RWPE1 (cell line): ENCODE results near the gene SLC5A1.

Experiments
- CTCF ChIA-PET: fragments of 350-600 bp; sonication (Branson Sonifier 250); formaldehyde crosslinking; extraction: SDS; loops from one replicate; lab custom pipeline; 2021; lab: Yijun Ruan, JAX
- POLR2A ChIA-PET: fragments of 400-600 bp; formaldehyde crosslinking; extraction: SDS; loops from one replicate; lab custom pipeline; 2020; ENCODE audit warnings: antibody characterized with exemption; ENCODE audit not compliant: low non-redundant PET; lab: Yijun Ruan, JAX
- DNase-seq: peaks from one replicate; pipeline ENCODE4 v3.0.0; 2012; ENCODE audit warnings: low spot score
- H3K27ac ChIP-seq: fragments of 450-650 bp; 2 replicates; pipeline ENCODE4 v1.5.1; 2017
- CTCF ChIP-seq: fragments of 450-650 bp; conservative IDR thresholded peaks from 2 replicates; pipeline ENCODE4 v1.5.1; 2017; ENCODE audit warnings: low read depth, mild to moderate bottlenecking

SLC5A1 gene

GRCh38 chr22:32013200-32013599 is 29.9 kb upstream of the SLC5A1 start:
- no peak overlapping the region for H3K27ac ChIP-seq
- ChIA-PET CTCF (no interaction called here), POLR2A (no interaction called here)
- no peak for TF ChIP-seq CTCF
- DNase-seq: no peak

GRCh38 chr22:32016081-32016480 is 27.0 kb upstream of the SLC5A1 start:
- no peak for DNase-seq
- H3K27ac ChIP-seq: no peak overlapping the region
- ChIA-PET POLR2A (no interaction called here), CTCF (no interaction called here)
- TF ChIP-seq CTCF: no peak

DNA sequence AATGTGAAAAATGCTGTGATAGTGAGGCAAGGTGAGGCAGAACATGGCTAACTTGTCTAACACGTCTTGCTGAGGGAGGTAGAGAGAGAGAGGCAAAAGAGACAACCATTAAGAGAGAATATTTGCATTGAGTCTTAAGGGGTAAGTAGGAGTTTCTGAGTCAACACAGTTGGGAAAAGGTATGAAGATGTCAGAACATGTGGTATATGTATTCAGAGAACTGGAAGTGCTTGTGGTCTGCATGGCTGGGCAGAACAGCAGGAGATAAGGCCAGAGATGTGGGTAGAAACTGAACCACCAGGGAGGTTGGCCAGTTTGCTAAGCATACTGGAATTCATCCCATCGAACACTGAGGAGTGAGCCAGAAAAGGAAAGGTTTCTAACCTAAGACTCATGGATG is 25.0 kb upstream of the SLC5A1 start:
- DNase-seq: no peak
- H3K27ac ChIP-seq: no peak overlapping the region
- ChIA-PET CTCF (no interaction called here), POLR2A (no interaction called here)
- no peak for TF ChIP-seq CTCF

DNA sequence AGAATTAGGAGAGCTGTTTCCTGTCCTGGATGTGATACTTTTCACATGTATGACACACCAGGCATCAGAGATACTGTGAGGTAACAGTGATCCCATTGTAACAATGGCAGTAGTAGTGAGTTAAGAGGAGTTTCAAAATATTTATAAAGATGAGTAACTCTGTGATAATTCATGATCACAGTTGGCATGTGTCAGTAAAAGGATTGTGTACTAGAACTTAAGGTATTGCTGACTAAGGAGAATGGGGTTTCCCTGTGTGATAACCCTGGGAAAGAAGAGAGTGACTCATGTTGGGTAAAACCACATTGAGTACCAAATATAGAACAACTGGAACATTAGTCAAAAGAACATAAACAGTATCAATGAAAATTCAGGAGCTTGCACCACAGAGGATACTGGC is 22.9 kb upstream of the SLC5A1 start:
- DNase-seq: peak; percentile 79
- POLR2A ChIA-PET: no interaction called here
- no peak overlapping the region for H3K27ac ChIP-seq
- CTCF ChIA-PET: interaction anchor here (0.5 kb wide), 1 partner anchor 350 kb away, joined by 3 read pairs; no protein-coding TSS in a partner anchor
- no peak for TF ChIP-seq CTCF

- CTCF ChIA-PET: no interaction called here
- no peak for TF ChIP-seq CTCF
- H3K27ac ChIP-seq: no peak overlapping the region
- POLR2A ChIA-PET: no interaction called here
- DNase-seq: no peak
These were observed 21.3 kb upstream of the SLC5A1 start for GRCh38 chr22:32021716-32022115.

DNA sequence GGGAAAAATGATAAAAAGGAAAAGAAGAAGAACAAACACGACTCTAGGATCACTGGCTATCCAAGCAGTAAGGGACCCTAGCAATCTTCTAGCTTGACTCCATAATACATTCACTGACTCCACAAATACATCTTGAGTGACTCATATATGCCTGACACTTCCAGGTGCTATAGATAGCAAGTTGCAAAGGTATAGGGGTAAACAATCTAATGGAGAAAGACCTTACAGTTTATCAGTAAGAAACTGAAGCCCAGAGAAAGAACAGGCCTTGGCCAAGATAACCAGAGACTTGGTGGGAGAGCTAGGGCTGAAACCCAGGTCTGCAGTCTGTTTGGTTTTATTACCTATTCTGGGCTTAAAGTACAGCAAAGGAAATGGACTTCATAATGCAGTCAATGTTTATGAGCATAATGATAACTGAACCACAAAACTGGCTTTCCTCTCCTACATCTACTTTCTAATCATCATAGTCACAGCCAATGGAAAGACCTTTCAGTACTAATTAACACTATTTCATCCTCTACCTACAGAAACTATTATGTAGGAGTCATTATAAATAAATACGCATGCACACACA is 19.7 kb upstream of the SLC5A1 start:
- H3K27ac ChIP-seq: no peak overlapping the region
- ChIA-PET POLR2A (no interaction called here), CTCF (no interaction called here)
- TF ChIP-seq CTCF: no peak
- DNase-seq: peak; percentile 14
